GM12878 (cell line): ENCODE data around the gene ME1.

Experiments used
- ASH2L ChIP-seq: fragments of 300-600, 200-600 bp; sonication (generic); IDR thresholded peaks from 2 replicates; pipeline ENCODE4 v1.6.1; 2017; ENCODE audit warnings: low read depth, mild to moderate bottlenecking, borderline replicate concordance
- BMI1 ChIP-seq: fragments of 450-650 bp; IDR thresholded peaks from 2 replicates; pipeline ENCODE4 v1.6.1; 2016; ENCODE audit warnings: mild to moderate bottlenecking, moderate library complexity, borderline replicate concordance
- CTCF ChIP-seq, 3 experiments: IDR thresholded peaks in 2 of 3; conservative IDR thresholded peaks in 1 of 3; 2 replicates each; pipeline ENCODE4 v1.5.1; 2011; ENCODE audit warnings: low read depth in 3 of 3, low read length in 3 of 3, mild to moderate bottlenecking in 3 of 3, control low read depth in 2 of 3, moderate library complexity in 2 of 3, inconsistent platforms in 1 of 3, mixed read lengths in 1 of 3; ENCODE audit not compliant: control insufficient read depth in 2 of 3, insufficient read depth in 1 of 3; ENCODE audit errors: extremely low read depth in 1 of 3
- EP300 ChIP-seq, 2 experiments: fragments of 150-350 bp in 1 of 2; IDR thresholded peaks; 2 replicates each; pipeline ENCODE4 v1.6.1; 2011 to 2012; ENCODE audit warnings: low read depth in 2 of 2, low read length in 2 of 2, borderline replicate concordance in 1 of 2, improper control_type of control experiment in 1 of 2, inconsistent platforms in 1 of 2; ENCODE audit not compliant: control insufficient read depth in 1 of 2
- EZH2 ChIP-seq: IDR thresholded peaks from 2 replicates; pipeline ENCODE4 v1.6.1; 2012; ENCODE audit warnings: low read depth, mild to moderate bottlenecking, control low read depth, inconsistent platforms, low read length, borderline replicate concordance; ENCODE audit not compliant: control insufficient read depth
- MLLT1 ChIP-seq: fragments of 450-650 bp; IDR thresholded peaks from 2 replicates; pipeline ENCODE4 v1.6.1; 2016; ENCODE audit warnings: mild to moderate bottlenecking
- NR2C2 ChIP-seq: IDR thresholded peaks from 2 replicates; pipeline ENCODE4 v1.6.1; 2011; ENCODE audit warnings: borderline replicate concordance, low read depth; ENCODE audit not compliant: control insufficient read depth, insufficient read length
- PKNOX1 ChIP-seq: fragments of 450-650 bp; IDR thresholded peaks from 2 replicates; pipeline ENCODE4 v1.6.1; 2016; ENCODE audit warnings: mild to moderate bottlenecking
- POLR2A ChIP-seq: IDR thresholded peaks from 2 replicates; pipeline ENCODE4 v1.6.1; 2011; ENCODE audit warnings: low read depth, mild to moderate bottlenecking, low read length
- RAD21 ChIP-seq: IDR thresholded peaks from 2 replicates; pipeline ENCODE4 v1.6.1; 2011; ENCODE audit warnings: mild to moderate bottlenecking, low read depth, low read length, moderate library complexity; ENCODE audit not compliant: insufficient read depth
- SMC3 ChIP-seq: IDR thresholded peaks from 2 replicates; pipeline ENCODE4 v1.6.1; 2011; ENCODE audit warnings: low read length, improper control_type of control experiment, borderline replicate concordance
- YY1 ChIP-seq: IDR thresholded peaks from 2 replicates; pipeline ENCODE4 v1.6.1; 2011; ENCODE audit warnings: low read depth, mild to moderate bottlenecking, low read length

- TF ChIP-seq NR2C2 (no peak), CTCF (IDR thresholded peaks at IDR 0.05 in 2 of 3, conservative IDR thresholded peaks at IDR 0.05 in 1 of 3; ENCODE audit: control insufficient read depth in 2 of 3, extremely low read depth in 1 of 3, insufficient read depth in 1 of 3, low read depth in 3 of 3, low read length in 3 of 3) (no peak), ASH2L (no peak), POLR2A (no peak), YY1 (no peak), BMI1 (no peak), EP300 (IDR thresholded peaks at IDR 0.05; ENCODE audit: borderline replicate concordance in 1 of 2, control insufficient read depth in 1 of 2, low read depth in 2 of 2, low read length in 2 of 2) (no peak), SMC3 (no peak), RAD21 (no peak), PKNOX1 (no peak), MLLT1 (no peak), EZH2 (no peak)
These were observed 48.9 kb downstream of the ME1 start for GRCh38 chr6:83381949-83382348.
